SIG-M5 (cell line): ENCODE measurements around the gene ZNF689.
"Not testable (repeated sequence)": the region's sequence is repeated elsewhere in the genome, so short reads cannot be mapped to it uniquely, and the experiment has no call there.

ENCODE experiments used
- DNase-seq: peaks from one replicate; lab custom pipeline; 2025; lab: John Stamatoyannopoulos, UW

The ZNF689 gene

DNA sequence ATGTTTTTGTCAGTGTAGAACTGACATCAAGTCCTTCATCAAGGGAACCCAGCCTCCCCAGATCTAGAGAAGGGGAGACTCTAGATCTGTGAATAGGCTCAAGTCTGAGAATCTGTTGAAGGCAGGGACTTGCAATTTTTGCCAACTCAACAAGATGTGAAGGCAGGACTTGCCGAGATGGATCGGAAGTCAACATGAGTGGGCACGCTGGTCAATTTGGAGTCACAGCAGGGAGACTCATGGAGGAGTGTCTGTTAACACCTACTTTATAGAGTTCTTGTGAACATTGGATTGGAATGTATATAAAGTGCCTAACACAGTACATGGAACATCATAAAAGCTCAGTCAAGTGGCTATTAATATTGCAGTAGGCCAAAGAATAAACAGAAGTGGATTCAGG lies 10.0 kb downstream of the ZNF689 start:
- no peak for DNase-seq

DNA sequence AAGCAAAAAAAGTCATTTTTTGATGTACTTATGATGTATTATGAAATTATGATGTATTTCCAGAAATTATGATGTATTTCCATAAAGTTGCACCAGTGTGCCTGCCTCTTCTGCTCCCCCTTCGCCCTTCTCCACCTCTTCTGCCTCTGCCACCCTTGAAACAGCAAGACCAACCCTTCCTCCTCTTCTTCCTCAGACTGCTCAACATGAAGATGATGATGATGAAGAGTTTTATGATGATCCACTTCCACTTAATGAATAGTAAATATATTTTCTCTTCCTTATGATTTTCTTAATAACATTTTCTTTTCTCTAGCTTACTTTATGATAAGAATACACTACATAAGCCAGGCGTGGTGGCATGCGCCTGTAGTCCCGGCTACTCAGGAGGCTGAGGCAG lies 17.3 kb downstream of the ZNF689 start:
- no peak for DNase-seq

DNA sequence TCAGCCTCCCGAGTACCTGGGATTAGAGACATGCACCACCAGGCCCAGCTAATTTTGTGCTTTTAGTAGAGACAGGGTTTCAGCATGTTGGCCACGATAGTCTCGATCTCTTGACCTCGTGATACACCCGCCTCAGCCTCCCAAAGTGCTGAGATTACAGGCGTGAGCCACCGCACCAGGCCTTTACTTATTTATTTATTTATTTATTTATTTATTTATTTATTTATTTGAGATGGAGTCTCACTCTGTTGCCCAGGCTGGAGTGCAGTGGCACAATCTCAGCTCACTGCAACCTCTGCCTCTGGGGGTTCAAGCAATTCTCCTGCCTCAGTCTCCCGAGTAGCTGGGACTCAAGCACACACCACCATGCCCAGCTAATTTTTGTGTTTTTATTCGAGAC lies 19.3 kb downstream of the ZNF689 start:
- DNase-seq = not testable (repeated sequence)

DNA sequence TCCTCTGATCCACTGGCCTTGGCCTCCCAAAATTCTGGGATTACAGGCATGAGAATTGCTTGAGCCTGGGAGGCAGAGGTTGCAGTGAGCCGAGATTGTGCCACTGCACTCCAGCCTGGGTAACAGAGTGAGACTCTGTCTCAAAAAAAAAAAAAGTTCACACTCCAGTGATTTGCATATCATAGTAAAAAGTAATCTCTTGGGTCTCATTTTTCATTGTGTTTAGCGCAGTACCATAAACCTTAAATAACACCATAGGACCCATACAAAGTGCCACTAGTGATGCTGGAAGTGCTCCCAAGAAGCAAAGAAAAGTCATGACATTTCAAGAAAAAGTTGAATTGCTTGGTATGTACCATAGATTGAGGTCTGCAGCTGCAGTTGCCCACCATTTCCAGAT lies 20.6 kb downstream of the ZNF689 start:
- not testable (repeated sequence) for DNase-seq

DNA sequence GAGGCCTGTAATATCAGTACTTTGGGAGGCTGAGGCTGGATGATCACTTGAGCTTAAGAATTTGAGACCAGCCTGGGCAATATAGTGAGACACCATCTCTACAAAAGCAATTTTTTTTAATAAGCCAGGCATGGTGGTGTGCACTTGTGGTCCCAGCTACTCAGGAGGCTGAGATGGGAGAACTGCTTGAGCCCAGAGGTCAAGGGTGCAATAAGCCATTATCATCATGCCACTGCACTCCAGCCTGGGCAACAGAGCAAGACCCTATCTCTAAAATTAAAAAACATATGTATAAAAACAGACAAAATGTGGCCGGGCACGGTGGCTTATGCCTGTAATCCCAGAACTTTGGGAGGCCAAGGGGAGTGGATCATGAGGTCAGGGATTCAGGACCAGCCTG lies 21.5 kb downstream of the ZNF689 start:
- DNase-seq = no peak

DNA sequence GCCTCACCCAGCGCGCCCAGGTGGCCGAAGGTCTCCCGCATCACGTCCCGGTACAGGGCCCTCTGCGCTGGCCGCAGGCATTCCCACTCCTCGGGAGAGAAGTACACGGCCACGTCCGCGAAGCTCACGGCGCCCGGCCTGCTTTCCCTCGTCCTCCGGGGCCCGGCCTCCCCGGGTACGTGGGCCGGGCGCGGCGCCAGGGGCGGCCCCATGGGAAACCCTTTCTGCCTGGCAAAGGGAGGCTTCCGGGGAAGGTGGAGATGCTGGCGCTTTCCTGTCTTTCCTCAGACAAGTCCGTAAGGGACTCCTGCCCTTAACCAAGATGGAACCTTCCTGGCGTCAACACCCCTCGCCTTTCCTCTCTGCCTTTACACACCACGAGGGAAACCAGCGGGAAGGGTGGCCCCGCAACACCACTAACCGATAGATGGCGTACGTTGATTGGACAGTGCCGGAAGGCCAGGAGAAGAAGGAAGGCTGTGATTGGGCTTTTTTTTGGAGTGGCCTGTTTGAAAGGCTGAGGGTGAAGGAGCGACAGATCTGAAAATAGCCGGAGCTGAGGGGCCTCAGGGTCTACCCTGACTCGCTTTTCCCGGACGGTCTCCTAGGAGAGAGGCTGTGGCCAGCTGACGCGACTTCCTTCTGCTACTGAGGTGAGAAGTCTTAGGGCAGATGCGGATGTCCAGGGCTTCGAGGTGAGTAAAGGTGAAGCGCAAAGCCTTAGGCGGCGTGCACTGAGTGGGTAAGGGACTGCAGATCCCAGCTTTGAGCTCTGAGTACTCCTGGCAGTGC lies 24.6 kb downstream of the ZNF689 start, which contains the start of gene ZNF785:
TSS of gene ZNF785 (minus strand) at position 298 of the 792 bp plus-strand sequence. CDS start at position 212, 86 bp downstream.
- DNase-seq = peak; percentile 94

DNA sequence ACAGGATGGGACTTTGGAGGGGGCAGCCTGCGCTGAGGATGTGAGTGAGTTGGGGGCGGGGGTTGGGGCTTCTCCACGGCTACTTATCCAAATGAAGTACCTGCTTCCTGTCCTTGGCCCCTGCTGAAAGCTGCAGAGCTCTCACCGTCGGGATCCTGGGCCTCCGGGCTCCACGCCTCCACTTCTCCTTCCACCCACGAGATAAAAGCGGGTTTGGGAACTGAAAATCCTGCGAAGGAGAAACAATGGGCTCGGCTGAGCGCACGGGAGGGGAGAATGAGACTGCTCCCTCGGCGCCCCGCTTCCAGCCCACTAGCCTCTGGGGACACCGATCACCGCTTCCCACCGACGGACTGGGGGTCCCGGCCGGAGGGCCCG lies 25.2 kb downstream of the ZNF689 start:
- no peak for DNase-seq

DNA sequence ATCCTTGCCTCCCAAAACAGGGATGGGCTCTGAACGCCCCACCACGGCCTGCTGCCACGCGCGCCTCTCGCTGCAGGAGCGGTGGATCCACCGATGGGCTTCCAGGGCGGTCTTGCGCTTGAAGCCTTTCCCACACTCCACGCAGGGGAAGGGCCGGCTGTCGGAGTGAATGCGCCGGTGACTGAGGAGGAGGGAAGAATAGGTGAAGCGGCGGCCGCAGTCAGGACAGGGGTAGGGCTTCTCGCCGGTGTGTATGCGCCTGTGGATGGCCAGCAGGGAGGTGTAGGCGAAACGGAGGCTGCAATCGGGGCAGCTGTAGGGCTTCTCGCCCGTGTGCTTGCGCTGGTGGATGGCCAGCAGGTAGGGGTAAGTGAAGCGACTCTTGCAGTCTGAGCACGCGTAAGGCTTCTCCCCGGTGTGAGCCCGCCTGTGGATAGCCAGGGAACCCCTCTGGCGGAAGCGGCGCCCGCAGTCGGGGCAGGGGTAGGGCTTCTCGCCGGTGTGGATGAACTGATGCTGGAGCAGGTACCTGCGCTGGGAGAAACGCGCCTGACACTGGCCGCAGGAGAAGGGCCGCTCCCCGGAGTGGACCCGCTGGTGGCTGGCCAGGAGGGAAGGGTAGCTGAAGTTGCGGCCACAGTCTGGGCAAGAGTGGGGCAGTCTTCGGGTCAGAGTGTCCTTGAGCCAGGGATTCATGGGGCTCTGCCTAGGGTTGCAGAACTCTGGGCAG lies 27.4 kb downstream of the ZNF689 start:
- no peak for DNase-seq

DNA sequence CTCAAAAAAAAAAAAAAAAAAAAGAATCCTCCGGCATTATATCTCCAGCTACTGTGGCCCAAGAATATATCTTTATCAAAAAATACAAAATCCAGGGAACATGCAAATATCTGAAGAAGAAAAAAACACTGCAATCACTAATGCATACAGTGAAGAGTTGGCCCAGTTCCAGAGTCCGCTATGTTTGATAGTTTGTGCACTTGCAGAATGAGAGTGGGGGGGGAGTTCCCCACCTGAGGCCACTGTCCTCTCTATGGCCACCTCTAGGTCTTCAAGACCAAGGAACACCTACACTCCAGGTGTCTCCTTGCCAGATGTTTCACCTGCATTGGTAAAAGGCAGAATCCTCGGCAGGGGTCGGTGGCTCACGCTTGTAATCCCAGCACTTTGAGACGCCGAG lies 28.7 kb downstream of the ZNF689 start:
- DNase-seq = no peak

DNA sequence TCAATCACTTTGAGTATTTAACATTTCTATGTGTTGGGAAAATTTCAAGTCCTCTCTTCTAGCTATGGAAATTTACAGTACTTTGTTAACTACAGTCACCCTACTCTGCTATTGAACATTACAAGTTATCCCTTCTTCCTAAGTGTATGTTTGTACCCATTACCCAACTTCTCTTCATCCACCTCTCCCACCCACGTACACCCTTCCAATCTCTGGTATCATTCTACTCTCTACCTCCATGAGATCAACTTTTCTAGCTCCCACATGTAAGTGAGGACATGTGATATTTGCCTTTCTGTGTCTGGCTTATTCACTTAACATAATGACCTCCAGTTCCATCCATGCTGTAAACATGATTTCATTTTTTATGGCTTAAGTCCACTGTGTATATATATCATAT lies 35.5 kb downstream of the ZNF689 start:
- DNase-seq = no peak

DNA sequence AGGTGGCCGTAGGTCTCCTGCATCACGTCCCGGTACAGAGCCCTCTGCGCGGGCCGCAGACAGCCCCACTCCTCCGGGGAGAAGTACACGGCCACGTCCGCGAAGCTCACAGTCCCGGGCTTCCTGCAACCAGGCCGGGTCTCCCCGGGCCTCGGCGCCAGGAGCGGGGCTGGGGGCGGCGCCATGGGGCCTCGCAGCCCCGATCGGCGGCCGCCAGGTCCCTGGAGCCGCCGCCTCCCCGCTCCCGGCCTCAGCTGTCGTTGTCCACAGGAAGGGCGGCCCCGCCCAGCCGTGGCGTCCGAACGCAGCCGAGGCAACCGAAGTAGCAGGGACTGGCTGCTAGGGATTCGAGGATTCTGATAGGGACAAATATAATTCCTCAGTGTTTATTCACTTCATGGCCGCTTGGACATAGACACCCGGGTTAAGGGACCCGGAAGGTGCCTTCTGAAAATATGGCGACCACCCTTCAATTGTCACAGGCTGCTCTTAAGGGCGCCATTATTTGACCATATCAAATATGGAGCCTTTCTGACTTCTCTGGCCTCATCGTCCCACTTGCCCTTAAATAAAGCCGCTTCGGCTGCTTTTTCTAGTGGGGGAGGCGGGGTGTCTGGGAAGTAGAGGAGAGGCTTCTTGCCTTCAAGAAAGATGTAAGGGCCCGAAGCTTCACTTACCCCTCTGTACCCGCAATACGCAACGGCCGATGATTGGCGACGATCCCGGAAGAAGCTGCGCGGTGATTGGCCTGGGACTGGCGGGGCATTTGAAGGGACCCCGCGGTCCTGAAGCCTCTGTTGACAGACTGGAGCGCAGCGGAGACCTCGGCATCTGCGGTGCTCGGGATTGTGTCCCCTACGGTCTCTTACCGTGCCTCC lies 38.5 kb downstream of the ZNF689 start, which contains the start of gene ZNF688:
TSS of gene ZNF688 (minus strand) at position 270 of the 878 bp plus-strand sequence. CDS start at position 185, 85 bp downstream.
- DNase-seq = peak; percentile 92

DNA sequence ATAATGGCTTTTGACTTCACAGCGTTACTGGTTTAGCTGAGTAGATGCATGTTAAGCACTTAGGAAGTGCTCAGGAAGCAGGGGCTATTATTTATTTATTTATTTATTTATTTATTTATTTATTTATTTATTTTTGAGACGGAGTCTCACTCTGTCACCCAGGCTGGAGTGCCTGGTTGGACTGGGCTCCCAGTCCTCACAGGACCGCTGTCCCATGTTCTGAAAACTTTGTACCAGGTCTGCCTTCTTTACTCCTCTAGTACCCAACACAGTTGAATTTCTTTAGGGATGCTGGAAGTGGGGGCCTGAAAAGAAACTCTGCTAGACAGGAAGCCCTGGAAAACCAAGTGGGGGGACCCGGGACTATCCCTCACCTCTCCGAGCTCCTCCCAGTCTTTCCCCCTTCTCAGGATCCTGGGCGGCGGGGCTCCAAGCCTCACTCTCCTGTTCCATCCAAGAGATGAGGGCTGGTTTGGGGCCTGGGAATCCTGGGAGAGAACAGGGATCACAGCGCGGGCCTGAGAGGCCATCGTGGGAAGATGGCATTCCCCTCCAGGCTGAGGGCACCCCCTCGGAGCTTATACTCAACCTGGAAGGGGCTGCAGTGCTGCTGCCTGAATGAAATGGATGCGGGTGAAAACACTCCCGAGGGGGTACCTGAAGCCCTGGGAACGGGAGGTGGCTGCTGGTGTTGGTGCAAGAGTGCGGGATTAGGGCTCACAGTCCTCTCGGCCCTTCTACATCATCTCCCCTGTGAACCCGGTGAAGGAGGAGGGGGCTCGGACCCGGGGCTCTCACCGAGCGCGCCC lies 39.3 kb downstream of the ZNF689 start:
- no peak for DNase-seq

DNA sequence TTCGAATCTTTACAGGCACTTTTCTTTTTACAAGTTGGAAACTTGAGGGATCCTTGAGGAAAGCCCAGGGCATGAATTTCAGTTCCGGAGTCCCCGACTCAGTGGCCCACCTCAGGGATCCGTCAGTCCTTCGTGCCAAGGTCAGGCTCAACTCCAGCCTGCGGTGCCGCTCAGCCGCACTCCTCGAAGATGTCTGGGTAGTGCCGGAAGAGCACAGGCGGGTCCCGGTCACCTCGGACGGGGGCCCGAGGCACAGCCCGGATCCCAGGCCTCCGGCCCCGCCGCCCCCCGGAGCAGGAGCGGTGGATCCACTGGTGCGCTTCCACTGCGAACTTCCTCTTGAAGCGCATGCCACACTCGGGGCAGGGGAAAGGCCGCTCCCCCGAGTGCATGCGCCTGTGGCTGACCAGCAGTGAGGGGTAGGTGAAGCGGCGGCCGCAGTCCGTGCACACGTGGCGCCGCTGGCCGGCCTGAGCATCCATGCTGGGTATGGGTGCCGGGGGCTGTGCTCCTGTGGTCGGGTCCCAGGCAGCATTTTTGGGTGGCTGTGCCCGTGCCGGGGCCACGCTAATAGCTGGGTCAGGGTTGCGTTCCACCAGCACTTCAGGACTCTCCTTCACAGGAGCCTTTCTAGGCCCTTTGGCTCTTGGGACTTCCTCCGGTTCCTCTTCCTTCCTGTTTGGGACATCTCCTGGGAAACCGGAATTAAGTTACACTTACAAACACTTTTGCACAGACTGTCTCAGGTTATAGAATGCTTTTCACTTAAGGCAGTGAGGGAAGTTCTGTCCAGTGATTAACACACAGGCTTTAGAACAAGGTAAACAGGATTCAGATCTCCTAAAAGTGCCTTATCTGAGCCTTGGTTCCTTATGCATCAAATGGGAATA lies 40.2 kb downstream of the ZNF689 start:
- no peak for DNase-seq

DNA sequence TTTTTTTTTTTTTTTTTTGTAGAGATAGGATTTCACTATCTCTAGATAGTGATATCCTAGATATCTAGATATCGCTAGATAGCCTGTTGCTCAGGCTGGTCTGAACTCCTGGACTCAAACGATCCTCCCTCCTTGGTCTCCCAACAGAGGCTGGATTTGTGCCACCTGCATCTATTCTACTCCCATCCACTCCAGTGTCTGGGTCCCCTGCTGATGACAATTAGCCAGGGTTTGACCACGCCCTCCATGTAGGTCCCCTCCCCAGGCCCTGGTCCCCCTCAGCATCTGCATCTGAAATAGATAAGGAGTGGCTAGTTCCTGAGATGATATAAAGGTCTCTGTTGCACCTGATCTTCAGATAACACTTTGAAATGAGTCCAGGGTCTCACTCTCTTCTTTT lies 40.9 kb downstream of the ZNF689 start:
- no peak for DNase-seq

DNA sequence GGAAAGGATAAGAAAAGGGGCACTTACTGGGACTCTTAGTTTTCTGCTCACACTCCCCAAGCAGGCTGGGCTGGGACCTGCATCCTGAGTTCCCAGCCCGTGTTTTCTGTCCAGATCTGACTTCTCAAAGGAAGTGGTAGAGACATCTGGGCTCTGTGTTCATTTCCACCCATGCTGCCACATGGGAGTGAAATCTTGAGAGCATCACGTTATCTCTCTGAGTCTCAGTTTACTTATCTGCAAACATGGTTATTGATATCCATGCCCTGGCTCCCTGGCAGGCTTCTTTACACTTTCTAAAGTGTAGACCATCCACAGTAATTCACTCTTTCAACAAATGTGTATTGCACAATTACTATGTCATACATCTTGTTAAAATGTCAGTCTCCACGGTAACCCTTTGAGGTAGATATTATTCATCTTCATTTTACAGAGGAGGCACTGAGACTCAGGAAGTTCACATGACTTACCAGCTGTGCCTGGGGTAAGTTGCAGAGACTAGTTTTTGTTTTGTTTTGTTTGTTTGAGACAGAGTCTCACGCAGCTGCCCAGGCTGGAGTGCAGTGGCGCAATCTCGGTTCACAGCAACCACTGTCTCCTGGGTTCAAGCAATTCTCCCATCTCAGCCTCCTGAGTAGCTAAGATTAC lies 42.1 kb downstream of the ZNF689 start:
- DNase-seq = peak; percentile 67

DNA sequence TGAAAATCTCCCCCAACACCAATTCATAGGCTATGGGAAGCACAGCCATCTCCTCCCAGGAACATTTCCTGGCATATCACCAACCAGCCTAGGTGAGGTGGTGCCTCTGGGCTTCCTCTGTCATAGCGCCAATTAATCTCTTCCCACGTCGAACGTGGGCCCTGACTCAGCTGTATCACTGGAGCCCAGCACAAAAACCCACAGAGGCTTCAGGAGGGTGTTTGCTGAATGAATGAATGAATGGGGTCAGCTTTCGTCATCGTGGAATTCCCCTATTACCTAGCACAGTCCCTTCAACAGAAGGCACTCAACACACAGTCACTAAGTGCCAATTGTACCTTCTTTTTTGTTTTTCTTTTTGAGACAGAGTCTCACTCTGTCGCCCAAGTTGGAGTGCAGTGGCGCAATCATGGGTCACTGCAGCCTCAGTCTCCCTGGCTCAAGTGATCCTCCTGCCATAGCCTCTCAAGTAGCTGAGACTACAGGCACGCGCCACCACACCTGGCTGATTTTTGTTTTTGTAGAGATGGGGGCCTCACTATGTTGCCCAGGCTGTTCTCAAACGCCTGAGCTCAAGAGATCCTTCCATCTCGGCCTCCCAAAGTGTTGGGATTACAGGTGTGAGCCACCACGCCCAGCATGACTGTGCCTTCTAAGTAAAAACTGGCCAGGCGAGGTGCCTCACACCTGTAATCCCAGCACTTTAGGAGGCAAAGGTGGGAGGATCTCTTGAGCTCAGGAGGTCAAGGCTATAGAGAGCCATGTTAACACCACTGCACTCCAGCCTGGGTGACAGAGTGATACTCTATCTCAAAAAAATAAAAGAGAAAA lies 42.8 kb downstream of the ZNF689 start:
- DNase-seq = no peak

DNA sequence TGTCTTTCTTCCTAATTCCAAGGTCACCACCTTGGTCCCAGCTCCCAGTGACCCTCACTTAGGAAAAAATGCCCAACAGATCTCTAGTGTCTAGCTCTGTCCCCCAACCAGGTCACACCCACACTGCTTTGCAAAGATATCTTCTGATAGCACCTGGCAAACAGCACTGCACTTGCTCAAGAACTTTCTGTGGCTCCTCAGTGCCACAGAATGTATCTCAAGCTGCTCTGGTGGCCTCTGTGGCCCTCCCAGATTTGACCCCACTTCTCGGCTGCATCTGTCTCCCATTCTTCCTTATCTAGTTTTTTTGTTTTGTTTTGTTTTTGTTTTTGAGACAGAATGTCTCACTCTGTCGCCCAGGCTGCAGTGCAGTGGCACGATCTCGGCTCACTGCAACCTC lies 43.7 kb downstream of the ZNF689 start:
- no peak for DNase-seq

DNA sequence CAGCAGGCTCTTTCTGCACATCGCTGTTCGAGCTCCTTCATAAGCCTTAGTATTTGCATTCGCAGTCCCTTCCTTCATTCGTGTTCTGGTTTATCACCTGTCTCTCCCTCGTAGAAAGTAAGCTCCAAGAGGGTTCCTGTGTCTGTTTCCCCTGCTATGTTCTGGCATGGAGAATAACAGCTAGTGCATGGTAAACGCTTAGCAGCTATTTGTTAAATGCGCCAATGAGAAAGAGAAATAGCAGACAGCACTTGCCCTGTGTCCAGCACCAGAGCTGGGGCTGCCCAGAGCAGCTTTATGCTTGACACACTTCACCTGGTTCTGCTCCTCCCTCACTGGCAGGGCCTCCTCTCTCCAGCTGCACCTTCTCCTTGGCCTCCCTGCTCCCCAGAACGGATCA lies 44.2 kb downstream of the ZNF689 start:
- DNase-seq = no peak

DNA sequence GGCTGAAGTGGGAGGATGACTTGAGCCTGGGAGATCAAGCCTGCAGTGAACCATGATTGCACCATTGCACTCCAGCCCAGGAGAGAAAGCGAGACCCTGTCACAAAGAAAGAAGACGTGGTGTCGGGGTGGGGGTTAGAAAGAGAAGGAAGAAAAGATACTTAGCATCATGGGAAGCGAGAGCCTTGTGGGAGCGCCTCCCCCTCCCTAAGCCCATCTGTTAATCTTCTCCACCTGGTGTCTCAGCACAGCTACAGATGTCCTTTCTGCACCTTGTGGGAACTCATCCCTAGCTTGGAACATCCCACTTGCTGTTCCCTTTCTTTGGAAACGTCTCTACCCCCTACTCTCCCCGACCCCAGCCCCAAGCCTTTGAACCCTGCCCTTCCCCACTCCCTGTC lies 44.7 kb downstream of the ZNF689 start:
- no peak for DNase-seq
